ENCODE measurements around the gene TSHZ2. TPM values are rescaled to one million over a fixed set of nuclear protein-coding genes. Genes with fewer than 3 reads are reported as not detected.

TSHZ2 gene
- total RNA-seq, 1 experiment from 2014 or later: 0.07 TPM

GRCh38 chr20:53336892-53337291, 364.7 kb downstream of the TSHZ2 start:
- no peak overlapping the region for H2AFZ ChIP-seq (ENCODE audit: low read length)
- peaks cover 4 to 5% of the 10 kb centered on the region in 2 experiments; a peak in 3 of 4 replicates for H3K4me1 Mint-ChIP-seq
- peak; percentile 36; the same call in 2 of the 3 replicates for TF ChIP-seq CTCF (conservative IDR thresholded peaks at IDR 0.05)
- H3K27me3 ChIP-seq (ENCODE audit: insufficient read depth, low read length): no peaks in the 10 kb centered on the region
- no peak overlapping the region for H3T11ph ChIP-seq (ENCODE audit: low read length)
- H3K27ac Mint-ChIP-seq: no peak overlapping the region
- no peak overlapping the region for H4K8ac ChIP-seq (replicated peaks; ENCODE audit: insufficient read length, low read depth, low read length)
- H3K56ac ChIP-seq (ENCODE audit: insufficient read length, low read depth, low read length): no peak overlapping the region
- no peak overlapping the region for H2BK5ac ChIP-seq (ENCODE audit: insufficient read length, low read length)
- DNase-seq: no peak
- no peak overlapping the region for H3K23ac ChIP-seq (ENCODE audit: insufficient read length, low read depth, low read length)
- WGBS (ENCODE audit: extremely low coverage, insufficient read length, low lambda C conversion rate): no CpG with 5 or more reads among the region's 3 CpGs
- no peaks in the 10 kb centered on the region for H3K23me2 ChIP-seq (ENCODE audit: insufficient read length, low read depth, low read length, poor library complexity, severe bottlenecking)
- H3K27me3 Mint-ChIP-seq (ENCODE audit: low read depth): no peaks in the 10 kb centered on the region; the same call in 1 of the 2 replicates
- H2BK15ac ChIP-seq (ENCODE audit: low read depth, low read length): no peak overlapping the region
- no peak overlapping the region for H2AK5ac ChIP-seq (ENCODE audit: insufficient read length, low read length)
- no peak overlapping the region for H3K18ac ChIP-seq (ENCODE audit: insufficient read length, low read depth, low read length)
- no peak overlapping the region for H3K4ac ChIP-seq (ENCODE audit: low read depth, low read length)
- no peak overlapping the region for H2BK120ac ChIP-seq (ENCODE audit: low read depth, low read length, poor library complexity, severe bottlenecking)
- no peaks in the 10 kb centered on the region for H3K79me2 ChIP-seq (ENCODE audit: insufficient read depth, low read length)
- no peak overlapping the region for H3K4me2 ChIP-seq (ENCODE audit: insufficient read depth, insufficient read length, low read length)
- no peaks in the 10 kb centered on the region for H3K4me1 ChIP-seq (ENCODE audit: insufficient read depth, low read length)
- no peak overlapping the region for H3K9ac ChIP-seq (ENCODE audit: extremely low read depth, insufficient read length, low read length)
- no peak overlapping the region for H4K91ac ChIP-seq (ENCODE audit: insufficient read length, low read depth, low read length)
- H3K79me1 ChIP-seq (ENCODE audit: insufficient read depth, low read depth, low read length, poor library complexity, severe bottlenecking): no peaks in the 10 kb centered on the region
- no peaks in the 10 kb centered on the region for H3K36me3 Mint-ChIP-seq (ENCODE audit: insufficient read depth in 1 of 3, low read depth in 3 of 3)
- no peak overlapping the region for H3K14ac ChIP-seq (ENCODE audit: insufficient read depth, low read length)
- H3K27ac ChIP-seq (ENCODE audit: insufficient read length, low read depth, low read length): no peak overlapping the region
- no peak overlapping the region for H2BK20ac ChIP-seq (ENCODE audit: low read depth, low read length, poor library complexity, severe bottlenecking)
- H4K5ac ChIP-seq (ENCODE audit: insufficient read length, low read depth, low read length): no peak overlapping the region
- no peak overlapping the region for H2BK12ac ChIP-seq (ENCODE audit: insufficient read length, low read depth, low read length)
- 0 out of 5 replicates have a peak, but pooled peaks cover 0 to 3% of the 10 kb centered on the region in 2 experiments for H3K9me3 Mint-ChIP-seq
- no peaks in the 10 kb centered on the region for H3K9me3 ChIP-seq (ENCODE audit: control insufficient read depth, low read depth, low read length)
- H4K20me1 ChIP-seq (ENCODE audit: control insufficient read depth, insufficient read depth, insufficient read length): no peaks in the 10 kb centered on the region
- H3K4me3 Mint-ChIP-seq: no peak overlapping the region

All from H9 (cell line).